ENCODE results near the gene TRIM67. TPM values are rescaled to one million over a fixed set of nuclear protein-coding genes. Genes with fewer than 3 reads are reported as not detected.

TRIM67 gene
- total RNA-seq, 1 donor from 2014 or later, result not detected

DNA sequence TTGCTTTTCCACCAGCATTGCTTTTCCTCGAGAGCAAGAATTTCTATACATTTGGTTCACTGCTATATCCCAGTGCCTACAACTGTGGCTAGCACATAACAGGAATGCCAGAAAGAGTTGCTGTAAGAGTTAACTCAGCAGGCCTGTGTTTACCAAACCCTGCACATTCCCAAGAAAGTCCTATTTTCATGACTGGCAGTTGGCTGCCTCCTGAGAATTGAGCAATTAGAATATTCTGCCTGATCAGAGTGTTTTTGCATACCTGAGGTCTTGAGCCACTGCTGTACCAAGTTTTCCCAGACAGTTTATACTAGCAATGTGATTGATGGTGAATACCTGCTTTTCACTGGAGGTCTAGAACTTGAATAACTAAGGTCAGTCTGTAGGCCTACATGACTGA, 76.4 kb downstream of the TRIM67 start:
- Histone ChIP-seq H3K27me3 (ENCODE audit: low read depth) (no peaks in the 10 kb centered on the region), H3K9me3 (no peaks in the 10 kb centered on the region), H3K27ac (no peak overlapping the region), H3K4me1 (peaks cover 32% of the 10 kb centered on the region), H3K36me3 (peaks cover 32% of the 10 kb centered on the region), H3K4me3 (no peak overlapping the region)
- intact Hi-C loops (cut with DNase I), result no loop called here
- DNase-seq (no peak), ATAC-seq (no peak)
- TF ChIP-seq, protein P1, sequence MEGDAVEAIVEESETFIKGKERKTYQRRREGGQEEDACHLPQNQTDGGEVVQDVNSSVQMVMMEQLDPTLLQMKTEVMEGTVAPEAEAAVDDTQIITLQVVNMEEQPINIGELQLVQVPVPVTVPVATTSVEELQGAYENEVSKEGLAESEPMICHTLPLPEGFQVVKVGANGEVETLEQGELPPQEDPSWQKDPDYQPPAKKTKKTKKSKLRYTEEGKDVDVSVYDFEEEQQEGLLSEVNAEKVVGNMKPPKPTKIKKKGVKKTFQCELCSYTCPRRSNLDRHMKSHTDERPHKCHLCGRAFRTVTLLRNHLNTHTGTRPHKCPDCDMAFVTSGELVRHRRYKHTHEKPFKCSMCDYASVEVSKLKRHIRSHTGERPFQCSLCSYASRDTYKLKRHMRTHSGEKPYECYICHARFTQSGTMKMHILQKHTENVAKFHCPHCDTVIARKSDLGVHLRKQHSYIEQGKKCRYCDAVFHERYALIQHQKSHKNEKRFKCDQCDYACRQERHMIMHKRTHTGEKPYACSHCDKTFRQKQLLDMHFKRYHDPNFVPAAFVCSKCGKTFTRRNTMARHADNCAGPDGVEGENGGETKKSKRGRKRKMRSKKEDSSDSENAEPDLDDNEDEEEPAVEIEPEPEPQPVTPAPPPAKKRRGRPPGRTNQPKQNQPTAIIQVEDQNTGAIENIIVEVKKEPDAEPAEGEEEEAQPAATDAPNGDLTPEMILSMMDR (IDR thresholded peaks at IDR 0.05), result no peak

DNA sequence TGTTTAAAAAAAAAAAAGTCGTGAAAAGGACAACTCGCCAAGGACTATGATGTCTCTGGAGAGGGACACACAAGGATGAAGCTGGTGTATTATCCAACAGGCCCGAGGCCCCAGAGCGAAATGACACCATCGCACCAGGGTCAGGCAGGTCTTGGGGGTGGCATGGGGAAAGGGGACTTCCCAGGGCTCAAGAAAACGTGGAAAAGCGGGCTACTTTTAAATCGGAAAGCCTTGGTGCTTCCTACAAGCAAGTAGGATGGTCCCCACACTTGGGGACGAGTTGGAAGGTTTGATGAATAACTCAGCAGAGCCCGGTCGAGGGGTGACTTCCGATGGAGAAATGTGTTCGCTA, 78.6 kb downstream of the TRIM67 start:
- peaks cover 37% of the 10 kb centered on the region for H3K4me1 ChIP-seq
- H3K27me3 ChIP-seq (ENCODE audit: low read depth), result no peaks in the 10 kb centered on the region
- peak overlapping the region; percentile 89 for H3K27ac ChIP-seq
- ATAC-seq (peak; percentile 5 to 6), DNase-seq (no peak)
- TF ChIP-seq, protein P1 (IDR thresholded peaks at IDR 0.05), result no peak
- intact Hi-C loops (cut with DNase I), result no loop called here
- H3K4me3 ChIP-seq, result peak overlapping the region; percentile 66
- H3K36me3 ChIP-seq, result peaks cover 32% of the 10 kb centered on the region
- H3K9me3 ChIP-seq, result no peaks in the 10 kb centered on the region

DNA sequence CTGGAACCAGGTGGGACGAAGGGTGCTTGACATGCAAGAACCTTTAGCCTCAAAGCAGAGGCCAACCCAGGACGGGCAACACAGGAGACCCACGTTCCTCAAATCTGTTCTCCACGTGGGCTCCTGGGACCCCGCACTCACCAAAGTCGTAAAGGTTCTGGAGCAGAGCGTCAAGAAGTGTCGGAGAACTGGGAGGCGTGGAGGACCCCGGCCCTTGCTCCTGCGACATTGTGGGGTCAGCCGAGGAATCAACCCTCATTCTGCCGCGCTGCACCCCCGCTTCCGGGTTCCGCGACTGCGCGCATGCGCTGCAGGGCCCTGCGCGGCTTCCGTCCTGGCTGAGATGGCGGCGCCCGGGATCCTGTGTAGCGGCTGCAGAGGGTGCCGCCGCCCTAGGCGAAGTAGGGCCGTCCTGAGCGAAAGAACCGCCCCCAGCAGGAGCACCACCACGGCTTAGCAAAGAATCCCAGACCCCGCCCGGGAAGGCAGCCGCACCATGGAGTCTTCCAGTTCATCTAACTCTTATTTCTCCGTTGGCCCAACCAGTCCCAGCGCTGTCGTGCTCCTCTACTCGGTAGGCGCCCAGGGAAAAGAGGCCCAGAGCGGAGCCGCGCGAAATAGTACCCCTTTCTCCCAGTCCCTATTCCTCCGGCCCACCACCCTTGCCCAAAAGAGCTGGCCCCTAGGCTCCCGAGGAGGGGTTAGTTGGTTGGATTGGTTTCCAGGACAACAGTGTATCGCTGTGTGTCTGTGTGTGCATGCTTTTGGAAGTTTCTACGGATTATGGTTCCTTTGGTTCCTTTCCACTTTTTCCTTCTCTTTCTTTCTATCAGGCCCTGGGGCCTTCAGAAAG, 79.3 kb downstream of the TRIM67 start, which contains the start of gene GNPAT:
Gene GNPAT (plus strand): TSS at position 330 of the 853 bp plus-strand sequence. CDS start 167 bp downstream, at position 497.
- TF ChIP-seq, protein P1 (IDR thresholded peaks at IDR 0.05), result no peak
- Histone ChIP-seq H3K4me3 (peak within 1 kb of the TSS; percentile 66), H3K4me1 (peaks cover 37% of the 10 kb centered on the region), H3K9me3 (no peaks in the 10 kb centered on the region), H3K36me3 (peaks cover 28% of the 10 kb centered on the region), H3K27me3 (ENCODE audit: low read depth) (no peaks in the 10 kb centered on the region), H3K27ac (peak within 1 kb of the TSS; percentile 89)
- DNase-seq (peak; percentile 91), ATAC-seq (peak; percentile 99)
- intact Hi-C loops (cut with DNase I), result no loop called here

DNA sequence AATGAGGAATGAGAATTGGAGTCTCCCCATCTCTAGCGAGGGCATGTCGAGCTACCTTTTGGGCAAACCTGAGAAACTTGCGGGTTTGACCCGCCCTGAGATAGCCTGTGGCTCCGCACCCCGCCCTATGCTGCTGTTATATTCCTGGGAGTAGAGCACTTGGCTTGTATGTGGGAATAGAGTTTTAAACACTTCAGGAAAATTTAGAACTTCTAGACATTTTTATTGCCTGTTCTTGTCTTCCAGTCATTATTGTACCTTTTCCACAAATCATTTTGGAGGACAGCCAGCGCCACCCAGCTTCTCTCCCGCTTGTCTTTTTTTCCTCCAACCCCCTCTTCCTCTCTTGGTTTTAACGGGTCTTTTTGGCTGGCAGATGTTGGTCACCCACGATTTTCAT, 79.9 kb downstream of the TRIM67 start:
- TF ChIP-seq, protein P1 (IDR thresholded peaks at IDR 0.05), result no peak
- Histone ChIP-seq H3K9me3 (no peaks in the 10 kb centered on the region), H3K36me3 (peaks cover 21% of the 10 kb centered on the region), H3K27ac (peak overlapping the region; percentile 89), H3K4me1 (peaks cover 33% of the 10 kb centered on the region), H3K27me3 (ENCODE audit: low read depth) (no peaks in the 10 kb centered on the region), H3K4me3 (peak overlapping the region; percentile 66)
- DNase-seq (no peak), ATAC-seq (peak; percentile 53 to 74)
- intact Hi-C loops (cut with DNase I), result no loop called here

DNA sequence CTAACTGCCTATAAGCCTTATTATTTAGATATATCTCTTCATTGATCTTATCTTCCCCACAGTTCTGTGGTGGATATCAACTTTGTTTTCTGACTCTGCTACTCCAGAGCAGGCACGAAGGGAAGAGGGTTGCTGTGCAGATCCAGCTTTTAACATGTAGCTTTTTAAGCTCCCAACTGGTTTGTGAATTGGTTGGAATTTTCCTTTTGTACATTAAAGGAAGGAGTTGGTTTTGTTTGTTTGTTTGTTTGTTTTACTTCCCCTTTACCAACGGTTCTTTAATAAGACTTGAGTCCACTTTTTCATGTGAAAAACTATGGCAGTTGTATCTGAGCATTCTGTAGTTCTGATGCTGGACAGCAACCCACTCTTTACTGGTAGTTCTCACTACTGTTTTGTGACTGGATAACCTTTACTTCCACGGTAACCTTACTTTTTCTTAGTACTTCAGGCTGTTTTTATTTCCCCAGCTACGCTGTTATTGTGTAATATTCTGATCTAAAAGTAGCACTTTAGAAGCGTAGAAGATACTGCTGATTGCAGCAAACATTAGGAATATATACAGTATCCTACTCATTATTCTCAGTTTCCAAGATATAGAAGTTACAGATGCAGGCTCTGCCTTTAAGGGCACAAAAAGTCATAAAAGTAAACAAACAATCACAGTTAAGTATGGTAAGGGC, 80.8 kb downstream of the TRIM67 start:
- intact Hi-C loops (cut with DNase I), result no loop called here
- Histone ChIP-seq H3K9me3 (no peaks in the 10 kb centered on the region), H3K36me3 (peaks cover 18% of the 10 kb centered on the region), H3K4me1 (peaks cover 34% of the 10 kb centered on the region), H3K27me3 (ENCODE audit: low read depth) (no peaks in the 10 kb centered on the region), H3K27ac (no peak overlapping the region), H3K4me3 (peak overlapping the region; percentile 66)
- ATAC-seq (no peak), DNase-seq (no peak)
- TF ChIP-seq, protein P1 (IDR thresholded peaks at IDR 0.05), result no peak

All from lower lobe of right lung (tissue), 2 donors.